HepG2 (cell line): ENCODE data around the gene CD151. TPM values are rescaled to one million over a fixed set of nuclear protein-coding genes. Genes with fewer than 3 reads are reported as not detected.

Source experiments
- ATM ChIP-seq: fragments of 450-650 bp; IDR thresholded peaks from 2 replicates; pipeline ENCODE4 v1.7.1; 2017; ENCODE audit warnings: mild to moderate bottlenecking, borderline replicate concordance
- BCL6 ChIP-seq: IDR thresholded peaks from 2 replicates; pipeline ENCODE4 v1.6.1; 2016; ENCODE audit warnings: missing genetic modification reagents, missing compliant biosample characterization
- CCAR2 ChIP-seq: fragments of 200-400 bp; formaldehyde crosslinking; optimal IDR thresholded peaks from 2 replicates; pipeline ENCODE3; 2018; ENCODE audit warnings: low read depth, mild to moderate bottlenecking, low read length, moderate library complexity
- HOXA3 ChIP-seq: sonication (generic); formaldehyde crosslinking; IDR thresholded peaks from 2 replicates; pipeline ENCODE4 v1.5.0; 2020; ENCODE audit warnings: missing genetic modification reagents
- KAT8 ChIP-seq: IDR thresholded peaks from 2 replicates; pipeline ENCODE4 v1.6.1; 2016; ENCODE audit warnings: missing genetic modification reagents, missing compliant biosample characterization
- MEF2D ChIP-seq: sonication (generic); formaldehyde crosslinking; IDR thresholded peaks from 2 replicates; pipeline ENCODE4 v1.5.1; 2020; ENCODE audit warnings: mild to moderate bottlenecking, missing genetic modification reagents
- PAX8 ChIP-seq: sonication (generic); formaldehyde crosslinking; IDR thresholded peaks from 2 replicates; pipeline ENCODE4 v1.8.0; 2022; ENCODE audit warnings: mild to moderate bottlenecking, missing genetic modification reagents, borderline replicate concordance
- PHF5A ChIP-seq: IDR thresholded peaks from one replicate; pipeline ENCODE4 v1.6.1; 2018; ENCODE audit warnings: low read depth, missing genetic modification reagents; ENCODE audit not compliant: unreplicated experiment
- REXO4 ChIP-seq: sonication (generic); formaldehyde crosslinking; IDR thresholded peaks from 2 replicates; pipeline ENCODE4 v1.8.0; 2022; ENCODE audit warnings: missing genetic modification reagents, mild to moderate bottlenecking, borderline replicate concordance
- SATB2 ChIP-seq: sonication (generic); formaldehyde crosslinking; IDR thresholded peaks from 2 replicates; pipeline ENCODE4 v1.5.0; 2020; ENCODE audit warnings: missing genetic modification reagents
- SIX4 ChIP-seq: sonication (generic); formaldehyde crosslinking; IDR thresholded peaks from 2 replicates; pipeline ENCODE4 v1.4.0; 2020; ENCODE audit warnings: missing genetic modification reagents
- SRF ChIP-seq: IDR thresholded peaks from 2 replicates; pipeline ENCODE4 v1.6.1; 2011; ENCODE audit warnings: mild to moderate bottlenecking, low read depth, low read length, moderate library complexity
- TBP ChIP-seq: sonication (generic); formaldehyde crosslinking; IDR thresholded peaks from 2 replicates; pipeline ENCODE4 v1.5.0; 2020; ENCODE audit warnings: missing genetic modification reagents
- THAP11 ChIP-seq: IDR thresholded peaks from 2 replicates; pipeline ENCODE4 v1.6.1; 2016; ENCODE audit warnings: missing biosample characterization, missing genetic modification reagents
- TP53 ChIP-seq: sonication (generic); formaldehyde crosslinking; conservative IDR thresholded peaks from 2 replicates; pipeline ENCODE4 v1.4.0; 2020; ENCODE audit warnings: missing genetic modification reagents
- ZNF235 ChIP-seq: sonication (generic); formaldehyde crosslinking; IDR thresholded peaks from 2 replicates; pipeline ENCODE4 v1.8.1; 2023; ENCODE audit warnings: mild to moderate bottlenecking, missing genetic modification reagents, borderline replicate concordance
- ZNF335 ChIP-seq: sonication (generic); formaldehyde crosslinking; IDR thresholded peaks from 2 replicates; pipeline ENCODE4 v1.4.0; 2020; ENCODE audit warnings: missing genetic modification reagents
- ZNF510 ChIP-seq: sonication (generic); formaldehyde crosslinking; IDR thresholded peaks from 2 replicates; pipeline ENCODE4 v1.4.0; 2020; ENCODE audit warnings: low read depth, mild to moderate bottlenecking, missing genetic modification reagents
- ZNF546 ChIP-seq: sonication (generic); formaldehyde crosslinking; conservative IDR thresholded peaks from 2 replicates; pipeline ENCODE4 v1.8.1; 2023; ENCODE audit warnings: mild to moderate bottlenecking, missing genetic modification reagents
- polyA plus RNA-seq, 8 experiments: library from polyadenylated mRNA; depleted of rRNA in 3 of 8; stranded (reverse) in 7 of 8; unstranded in 1 of 8; fragments of >200 nt; fragmentation: Illumina TruSeq in 4 of 8; extraction: Trizol in 4 of 8; gene quantifications; 2 replicates each; pipeline versions ENCODE4 v1.2.1 to v1.2.3, GENCODE V29; 2011 to 2016; ENCODE audit warnings: low read depth in 4 of 8, missing spikeins in 1 of 8, mixed read lengths in 1 of 8; ENCODE audit not compliant: insufficient read depth in 1 of 8
- total RNA-seq, 5 experiments: library from RNA; depleted of rRNA; stranded (reverse); fragments of >200 nt; fragmentation: Illumina TruSeq; extraction: Trizol; gene quantifications; 2 replicates each; pipeline ENCODE4 v1.2.3, GENCODE V29; 2016; ENCODE audit warnings: low read depth in 1 of 5
- TF ChIP-seq, protein P1 (sequence below): sonication (generic); formaldehyde crosslinking; conservative IDR thresholded peaks from 2 replicates; pipeline ENCODE4 v1.8.0; 2022; ENCODE audit warnings: low read depth, missing genetic modification reagents
- TF ChIP-seq, protein P2 (sequence below): sonication (generic); formaldehyde crosslinking; IDR thresholded peaks from 2 replicates; pipeline ENCODE4 v1.4.0; 2020; ENCODE audit warnings: missing genetic modification reagents
- TF ChIP-seq, protein P3 (sequence below): fragments of 450-650 bp; IDR thresholded peaks from 2 replicates; pipeline ENCODE4 v1.6.1; 2017; ENCODE audit warnings: mild to moderate bottlenecking
- TF ChIP-seq, protein P4 (sequence below): sonication (generic); formaldehyde crosslinking; IDR thresholded peaks from 2 replicates; pipeline ENCODE4 v1.5.1; 2020; ENCODE audit warnings: mild to moderate bottlenecking, missing genetic modification reagents, moderate library complexity

The CD151 gene
- total and polyA plus RNA-seq, 2 of the 13 experiments (the other 11 are each of a cell fraction or from before 2014, with no cell fraction given), result 125 to 197 TPM

DNA sequence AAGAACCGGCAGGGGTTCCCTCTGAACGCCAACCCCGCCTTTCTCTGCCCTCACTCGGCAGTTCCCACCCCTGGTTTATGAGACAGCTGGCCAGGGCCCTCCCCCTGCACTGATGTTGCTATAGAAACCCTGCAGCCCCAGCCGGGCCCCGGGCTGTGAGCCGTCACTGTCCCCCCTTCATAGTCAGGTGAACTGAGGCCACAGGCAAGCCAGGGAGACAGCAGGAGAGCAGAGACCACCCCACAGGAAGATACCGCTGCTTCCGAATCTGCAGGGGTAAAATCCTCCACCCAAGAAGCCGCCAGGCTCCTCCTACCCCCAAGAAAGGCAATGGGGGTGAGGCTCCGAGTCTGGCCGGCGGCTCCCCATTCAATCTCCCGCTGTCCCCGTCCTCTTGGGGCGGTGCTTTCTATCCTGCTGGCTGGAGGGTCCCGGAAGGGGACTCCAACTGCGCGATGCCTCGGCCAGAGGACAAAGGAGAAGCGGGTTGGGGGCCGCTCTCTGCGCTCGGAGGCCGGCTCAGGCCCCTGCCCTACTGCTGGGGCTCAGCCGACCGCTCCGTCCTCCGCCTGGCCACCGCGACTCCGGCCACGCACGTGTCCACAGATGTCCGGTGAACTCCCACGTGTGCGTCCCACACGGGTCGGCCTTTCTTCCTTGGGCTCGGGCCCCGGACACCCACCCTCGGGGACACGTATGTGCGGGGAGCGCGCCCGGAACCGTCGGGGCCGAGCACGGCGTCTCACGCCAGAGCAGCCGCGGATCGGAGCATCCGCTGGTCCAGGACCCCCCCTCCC, 35.3 kb upstream of the CD151 start (continued):
- TF ChIP-seq, protein P1, sequence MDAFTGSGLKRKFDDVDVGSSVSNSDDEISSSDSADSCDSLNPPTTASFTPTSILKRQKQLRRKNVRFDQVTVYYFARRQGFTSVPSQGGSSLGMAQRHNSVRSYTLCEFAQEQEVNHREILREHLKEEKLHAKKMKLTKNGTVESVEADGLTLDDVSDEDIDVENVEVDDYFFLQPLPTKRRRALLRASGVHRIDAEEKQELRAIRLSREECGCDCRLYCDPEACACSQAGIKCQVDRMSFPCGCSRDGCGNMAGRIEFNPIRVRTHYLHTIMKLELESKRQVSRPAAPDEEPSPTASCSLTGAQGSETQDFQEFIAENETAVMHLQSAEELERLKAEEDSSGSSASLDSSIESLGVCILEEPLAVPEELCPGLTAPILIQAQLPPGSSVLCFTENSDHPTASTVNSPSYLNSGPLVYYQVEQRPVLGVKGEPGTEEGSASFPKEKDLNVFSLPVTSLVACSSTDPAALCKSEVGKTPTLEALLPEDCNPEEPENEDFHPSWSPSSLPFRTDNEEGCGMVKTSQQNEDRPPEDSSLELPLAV, result no peak
- TF ChIP-seq PAX8 (CRISPR knock-in tag) (0 out of 2 replicates have a peak, but pooled peaks have one; percentile 24), MEF2D (CRISPR knock-in tag) (no peak), KAT8 (CRISPR knock-in tag) (no peak), ZNF235 (CRISPR knock-in tag) (0 out of 2 replicates have a peak, but pooled peaks have one; percentile 12), SATB2 (no peak), TBP (CRISPR knock-in tag) (no peak), REXO4 (CRISPR knock-in tag) (no peak), PHF5A (no peak), CCAR2 (no peak), SRF (peak; percentile 70; the same call in 1 of the 2 replicates), ATM (no peak), HOXA3 (CRISPR knock-in tag) (peak; percentile 2; the same call in 1 of the 2 replicates), ZNF510 (CRISPR knock-in tag) (no peak), ZNF335 (CRISPR knock-in tag) (no peak), ZNF546 (CRISPR knock-in tag) (0 out of 2 replicates have a peak, but pooled peaks have one; percentile 48), THAP11 (peak; percentile 10; the same call in 1 of the 2 replicates), TP53 (CRISPR knock-in tag) (no peak), BCL6 (CRISPR knock-in tag) (no peak), SIX4 (CRISPR knock-in tag) (no peak)
- TF ChIP-seq, protein P2, sequence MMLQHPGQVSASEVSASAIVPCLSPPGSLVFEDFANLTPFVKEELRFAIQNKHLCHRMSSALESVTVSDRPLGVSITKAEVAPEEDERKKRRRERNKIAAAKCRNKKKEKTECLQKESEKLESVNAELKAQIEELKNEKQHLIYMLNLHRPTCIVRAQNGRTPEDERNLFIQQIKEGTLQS (CRISPR knock-in tag), result no peak
- TF ChIP-seq, protein P3, sequence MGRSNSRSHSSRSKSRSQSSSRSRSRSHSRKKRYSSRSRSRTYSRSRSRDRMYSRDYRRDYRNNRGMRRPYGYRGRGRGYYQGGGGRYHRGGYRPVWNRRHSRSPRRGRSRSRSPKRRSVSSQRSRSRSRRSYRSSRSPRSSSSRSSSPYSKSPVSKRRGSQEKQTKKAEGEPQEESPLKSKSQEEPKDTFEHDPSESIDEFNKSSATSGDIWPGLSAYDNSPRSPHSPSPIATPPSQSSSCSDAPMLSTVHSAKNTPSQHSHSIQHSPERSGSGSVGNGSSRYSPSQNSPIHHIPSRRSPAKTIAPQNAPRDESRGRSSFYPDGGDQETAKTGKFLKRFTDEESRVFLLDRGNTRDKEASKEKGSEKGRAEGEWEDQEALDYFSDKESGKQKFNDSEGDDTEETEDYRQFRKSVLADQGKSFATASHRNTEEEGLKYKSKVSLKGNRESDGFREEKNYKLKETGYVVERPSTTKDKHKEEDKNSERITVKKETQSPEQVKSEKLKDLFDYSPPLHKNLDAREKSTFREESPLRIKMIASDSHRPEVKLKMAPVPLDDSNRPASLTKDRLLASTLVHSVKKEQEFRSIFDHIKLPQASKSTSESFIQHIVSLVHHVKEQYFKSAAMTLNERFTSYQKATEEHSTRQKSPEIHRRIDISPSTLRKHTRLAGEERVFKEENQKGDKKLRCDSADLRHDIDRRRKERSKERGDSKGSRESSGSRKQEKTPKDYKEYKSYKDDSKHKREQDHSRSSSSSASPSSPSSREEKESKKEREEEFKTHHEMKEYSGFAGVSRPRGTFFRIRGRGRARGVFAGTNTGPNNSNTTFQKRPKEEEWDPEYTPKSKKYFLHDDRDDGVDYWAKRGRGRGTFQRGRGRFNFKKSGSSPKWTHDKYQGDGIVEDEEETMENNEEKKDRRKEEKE, result no peak
- TF ChIP-seq, protein P4, sequence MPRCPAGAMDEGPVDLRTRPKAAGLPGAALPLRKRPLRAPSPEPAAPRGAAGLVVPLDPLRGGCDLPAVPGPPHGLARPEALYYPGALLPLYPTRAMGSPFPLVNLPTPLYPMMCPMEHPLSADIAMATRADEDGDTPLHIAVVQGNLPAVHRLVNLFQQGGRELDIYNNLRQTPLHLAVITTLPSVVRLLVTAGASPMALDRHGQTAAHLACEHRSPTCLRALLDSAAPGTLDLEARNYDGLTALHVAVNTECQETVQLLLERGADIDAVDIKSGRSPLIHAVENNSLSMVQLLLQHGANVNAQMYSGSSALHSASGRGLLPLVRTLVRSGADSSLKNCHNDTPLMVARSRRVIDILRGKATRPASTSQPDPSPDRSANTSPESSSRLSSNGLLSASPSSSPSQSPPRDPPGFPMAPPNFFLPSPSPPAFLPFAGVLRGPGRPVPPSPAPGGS (CRISPR knock-in tag), result no peak; the same call in 1 of the 2 replicates
